SK-N-SH treated with all-trans-retinoic acid at 6 μM for 48 hours (cell line): ENCODE data around the gene BST1.
A peak's percentile ranks its signal among the peaks of the same experiment; 100 is the strongest.

Experiments
- ATAC-seq: fragments of 200-7000 bp; cut with Tn5 transposase; 3 replicates; pipeline ENCODE4 v1.9.1; 2020; ENCODE audit warnings: mild to moderate bottlenecking, moderate library complexity
- ARNTL ChIP-seq: fragments of 450-650 bp; formaldehyde crosslinking; IDR thresholded peaks from 2 replicates; pipeline ENCODE4 v1.5.0; 2020; ENCODE audit warnings: low read depth, mild to moderate bottlenecking, moderate library complexity, borderline replicate concordance
- BACH2 ChIP-seq: fragments of 250-450 bp; sonication (Bioruptor Pico); IDR thresholded peaks from 2 replicates; pipeline ENCODE4 v1.9.0; 2021; ENCODE audit warnings: mild to moderate bottlenecking, borderline replicate concordance
- CREB5 ChIP-seq: fragments of 250-450 bp; sonication (Bioruptor Pico); IDR thresholded peaks from 2 replicates; pipeline ENCODE4 v1.5.1; 2020; ENCODE audit warnings: low read depth, mild to moderate bottlenecking, moderate library complexity
- CSDC2 ChIP-seq: fragments of 250-450 bp; sonication (Bioruptor Pico); IDR thresholded peaks from 2 replicates; pipeline ENCODE4 v1.5.0; 2020; ENCODE audit warnings: mild to moderate bottlenecking, moderate library complexity
- ESRRG ChIP-seq: fragments of 250-450 bp; sonication (Bioruptor Pico); IDR thresholded peaks from 2 replicates; pipeline ENCODE4 v1.6.1; 2021; ENCODE audit warnings: mild to moderate bottlenecking
- GLIS3 ChIP-seq: fragments of 250-450 bp; sonication (Bioruptor Pico); IDR thresholded peaks from 2 replicates; pipeline ENCODE4 v1.5.0; 2020; ENCODE audit warnings: mild to moderate bottlenecking, moderate library complexity
- ISL1 ChIP-seq: fragments of 250-450 bp; sonication (Bioruptor Pico); IDR thresholded peaks from 2 replicates; pipeline ENCODE4 v2.1.2; 2022; ENCODE audit warnings: mild to moderate bottlenecking, moderate library complexity
- OSR1 ChIP-seq: fragments of 250-450 bp; sonication (Bioruptor Pico); IDR thresholded peaks from 2 replicates; pipeline ENCODE4 v1.8.0; 2022; ENCODE audit warnings: moderate library complexity, mild to moderate bottlenecking, inconsistent platforms
- POU6F1 ChIP-seq: fragments of 250-450 bp; sonication (Bioruptor Pico); IDR thresholded peaks from 2 replicates; pipeline ENCODE4 v1.8.0; 2021; ENCODE audit warnings: low read depth, mild to moderate bottlenecking, moderate library complexity, borderline replicate concordance
- RARB ChIP-seq: fragments of 250-450 bp; sonication (Bioruptor Pico); IDR thresholded peaks from 2 replicates; pipeline ENCODE4 v1.8.0; 2021; ENCODE audit warnings: mild to moderate bottlenecking, moderate library complexity
- SNAI2 ChIP-seq: fragments of 250-450 bp; sonication (Bioruptor Pico); IDR thresholded peaks from 2 replicates; pipeline ENCODE4 v1.5.0; 2020; ENCODE audit warnings: mild to moderate bottlenecking, moderate library complexity
- TCF4 ChIP-seq: fragments of 250-450 bp; sonication (Bioruptor Pico); IDR thresholded peaks from 2 replicates; pipeline ENCODE4 v1.8.0; 2021; ENCODE audit warnings: mild to moderate bottlenecking, moderate library complexity, borderline replicate concordance
- TOX ChIP-seq: fragments of 250-450 bp; sonication (Bioruptor Pico); IDR thresholded peaks from 2 replicates; pipeline ENCODE4 v1.8.0; 2021; ENCODE audit warnings: mild to moderate bottlenecking, moderate library complexity, borderline replicate concordance
- TSHZ2 ChIP-seq: fragments of 250-450 bp; sonication (Bioruptor Pico); IDR thresholded peaks from 2 replicates; pipeline ENCODE4 v1.5.0; 2020; ENCODE audit warnings: mild to moderate bottlenecking, moderate library complexity
- ZC3H10 ChIP-seq: fragments of 250-450 bp; sonication (Bioruptor Pico); IDR thresholded peaks from 2 replicates; pipeline ENCODE4 v1.5.1; 2021; ENCODE audit warnings: mild to moderate bottlenecking, moderate library complexity
- ZFP3 ChIP-seq: fragments of 250-450 bp; sonication (Bioruptor Pico); IDR thresholded peaks from 2 replicates; pipeline ENCODE4 v1.5.0; 2020; ENCODE audit warnings: mild to moderate bottlenecking, moderate library complexity
- ZFP30 ChIP-seq: fragments of 450-650 bp; formaldehyde crosslinking; IDR thresholded peaks from 2 replicates; pipeline ENCODE4 v1.5.0; 2022; ENCODE audit warnings: mild to moderate bottlenecking, moderate library complexity
- ZNF565 ChIP-seq: fragments of 450-650 bp; formaldehyde crosslinking; conservative IDR thresholded peaks from 2 replicates; pipeline ENCODE4 v1.5.0; 2020; ENCODE audit warnings: low read depth, mild to moderate bottlenecking, moderate library complexity
- ZNF70 ChIP-seq: fragments of 450-650 bp; formaldehyde crosslinking; IDR thresholded peaks from 2 replicates; pipeline ENCODE4 v1.5.0; 2020; ENCODE audit warnings: mild to moderate bottlenecking, moderate library complexity
- ZNF8 ChIP-seq: fragments of 450-650 bp; formaldehyde crosslinking; IDR thresholded peaks from 2 replicates; pipeline ENCODE4 v1.5.0; 2020; ENCODE audit warnings: mild to moderate bottlenecking, moderate library complexity
- TF ChIP-seq, protein P1 (sequence below): fragments of 250-450 bp; sonication (Bioruptor Pico); IDR thresholded peaks from 2 replicates; pipeline ENCODE4 v1.8.0; 2020; ENCODE audit warnings: mild to moderate bottlenecking, moderate library complexity, borderline replicate concordance

The BST1 gene

DNA sequence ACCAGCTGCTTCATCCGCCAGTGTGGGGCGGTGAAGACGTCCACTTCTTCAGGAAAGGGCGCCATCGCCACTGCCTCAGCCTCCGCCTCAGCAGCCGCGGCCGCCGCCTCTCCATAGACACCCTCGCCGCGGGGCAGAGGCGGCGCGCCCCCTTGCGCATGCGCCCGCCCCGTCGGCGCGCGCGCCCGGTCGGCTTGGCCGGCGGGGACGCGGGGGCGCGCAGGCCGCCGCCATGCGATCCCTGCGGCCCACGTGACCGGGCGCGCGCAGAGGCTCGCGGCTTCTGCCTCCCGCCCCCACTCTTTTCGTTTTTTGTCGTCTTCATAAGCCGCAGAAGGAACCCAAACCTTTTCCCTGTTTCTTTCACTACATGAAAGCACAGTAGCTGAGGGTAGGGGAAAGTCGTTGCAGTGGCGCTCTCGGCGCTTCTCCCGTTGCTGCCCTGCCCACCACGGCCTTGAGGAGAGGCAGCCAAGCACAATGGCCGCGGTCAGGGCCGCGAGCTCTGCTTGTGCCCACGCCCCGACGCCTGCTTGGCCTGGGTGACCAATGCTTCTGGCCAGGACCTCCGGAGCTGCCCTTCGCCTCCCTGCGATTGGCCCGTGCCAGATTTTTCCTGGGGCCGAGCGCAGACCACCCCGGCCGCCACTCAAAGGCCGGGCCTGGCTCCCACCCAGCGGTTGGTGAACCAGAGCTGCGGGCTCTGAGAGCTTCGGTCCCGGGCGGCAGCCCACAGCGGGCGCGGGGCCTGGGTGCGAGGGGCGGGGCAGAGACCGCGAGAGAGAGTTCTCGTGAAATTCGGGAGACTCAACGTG lies 47.4 kb upstream of the BST1 start, which contains the start of gene FBXL5:
Gene FBXL5 (minus strand): TSS at position 135 of the 815 bp plus-strand sequence. CDS start 70 bp downstream, at position 65.
- TF ChIP-seq RARB (CRISPR knock-in tag) (no peak), ARNTL (no peak), SNAI2 (CRISPR knock-in tag) (0 out of 2 replicates have a peak, but pooled peaks have one; percentile 66), CSDC2 (CRISPR knock-in tag) (peak; percentile 93), ZNF70 (CRISPR knock-in tag) (0 out of 2 replicates have a peak, but pooled peaks have one; percentile 26), ZNF8 (CRISPR knock-in tag) (peak; percentile 56; the same call in 1 of the 2 replicates), ZFP3 (CRISPR knock-in tag) (peak; percentile 74), ZFP30 (CRISPR knock-in tag) (peak; percentile 5; the same call in 1 of the 2 replicates), CREB5 (CRISPR knock-in tag) (no peak), ISL1 (CRISPR knock-in tag) (peak; percentile 7; the same call in 1 of the 2 replicates), TSHZ2 (peak; percentile 81), ZNF565 (CRISPR knock-in tag) (peak; percentile 75; the same call in 1 of the 2 replicates), ESRRG (CRISPR knock-in tag) (peak; percentile 58; the same call in 1 of the 2 replicates)
- TF ChIP-seq, all 23 proteins: peak for 10
- peak; percentile 55 for ATAC-seq

- ATAC-seq, result no peak
- TF ChIP-seq ZNF8 (CRISPR knock-in tag) (no peak), TCF4 (no peak), CSDC2 (CRISPR knock-in tag) (no peak), BACH2 (no peak), ZFP3 (CRISPR knock-in tag) (no peak), SNAI2 (CRISPR knock-in tag) (no peak), OSR1 (CRISPR knock-in tag) (no peak)
Observed at GRCh38 chr4:15656038-15656470, 46.8 kb upstream of the BST1 start.

GRCh38 chr4:15657366-15657765 lies 45.5 kb upstream of the BST1 start:
- no peak for ATAC-seq
- TF ChIP-seq RARB (CRISPR knock-in tag), result no peak
- no peak for TF ChIP-seq ZFP30 (CRISPR knock-in tag)
- TF ChIP-seq ZFP3 (CRISPR knock-in tag), result no peak
- 0 out of 2 replicates have a peak, but pooled peaks have one; percentile 29 for TF ChIP-seq ISL1 (CRISPR knock-in tag)

DNA sequence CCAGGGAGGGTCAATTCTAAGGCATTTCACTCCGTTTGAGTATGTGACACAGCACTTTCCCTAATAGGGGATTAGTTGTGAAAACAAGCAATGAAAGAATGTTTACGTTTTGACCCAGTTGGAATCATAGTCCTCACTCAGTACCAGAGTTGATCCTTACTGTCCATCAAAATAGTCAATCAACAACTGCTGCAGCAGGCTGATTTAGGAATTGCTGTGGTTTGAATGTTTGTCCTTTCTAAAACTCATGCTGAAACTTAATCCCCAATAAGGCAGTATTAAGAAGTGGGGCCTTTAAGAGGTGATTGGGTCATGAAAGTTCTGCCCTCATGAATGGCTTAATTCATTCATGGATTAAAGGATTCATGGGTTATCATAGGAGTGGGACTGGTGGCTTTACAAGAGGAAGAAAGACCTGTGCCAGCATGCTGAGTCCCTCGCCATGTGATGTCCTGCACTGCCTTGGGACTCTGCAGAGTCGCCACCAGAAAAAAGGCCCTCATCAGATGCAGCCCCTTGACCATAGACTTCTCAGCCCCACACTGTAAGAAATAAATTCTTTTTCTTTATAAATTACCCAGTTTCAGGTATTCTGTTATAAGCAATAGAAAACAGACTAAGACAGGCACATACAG lies 44.6 kb upstream of the BST1 start:
- TF ChIP-seq SNAI2 (CRISPR knock-in tag), result no peak
- no peak for TF ChIP-seq ESRRG (CRISPR knock-in tag)
- TF ChIP-seq TOX, result no peak
- no peak for TF ChIP-seq BACH2
- no peak for ATAC-seq

DNA sequence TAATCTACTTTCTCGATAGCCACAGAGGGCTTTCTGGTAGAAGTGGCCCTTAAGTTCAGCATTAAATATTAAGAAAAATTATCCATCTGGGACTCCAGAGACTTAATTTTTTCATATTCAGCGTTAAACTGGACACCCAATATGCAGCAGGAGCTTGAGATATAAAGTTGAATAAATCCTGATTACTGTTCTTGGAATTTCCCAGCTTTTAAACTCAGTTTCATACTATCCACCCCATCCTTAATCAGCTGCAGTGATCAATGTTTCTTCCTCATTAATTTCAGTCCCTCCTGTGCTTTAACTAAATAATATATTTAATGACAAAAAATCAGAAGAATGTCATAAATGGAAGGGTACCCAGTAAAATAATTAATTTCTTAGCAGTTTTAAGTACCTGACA lies 44.1 kb upstream of the BST1 start:
- ATAC-seq, result no peak
- no peak for TF ChIP-seq ZFP3 (CRISPR knock-in tag)
- no peak for TF ChIP-seq BACH2
- no peak for TF ChIP-seq SNAI2 (CRISPR knock-in tag)
- no peak for TF ChIP-seq ISL1 (CRISPR knock-in tag)
- TF ChIP-seq CSDC2 (CRISPR knock-in tag), result no peak
- no peak for TF ChIP-seq ZNF565 (CRISPR knock-in tag)
- no peak for TF ChIP-seq ESRRG (CRISPR knock-in tag)
- TF ChIP-seq ZC3H10, result no peak
- TF ChIP-seq TOX, result no peak
- TF ChIP-seq RARB (CRISPR knock-in tag), result no peak
- TF ChIP-seq GLIS3 (CRISPR knock-in tag), result no peak
- TF ChIP-seq CREB5 (CRISPR knock-in tag), result no peak
- no peak for TF ChIP-seq POU6F1
- TF ChIP-seq ARNTL, result no peak
- TF ChIP-seq, protein P1, sequence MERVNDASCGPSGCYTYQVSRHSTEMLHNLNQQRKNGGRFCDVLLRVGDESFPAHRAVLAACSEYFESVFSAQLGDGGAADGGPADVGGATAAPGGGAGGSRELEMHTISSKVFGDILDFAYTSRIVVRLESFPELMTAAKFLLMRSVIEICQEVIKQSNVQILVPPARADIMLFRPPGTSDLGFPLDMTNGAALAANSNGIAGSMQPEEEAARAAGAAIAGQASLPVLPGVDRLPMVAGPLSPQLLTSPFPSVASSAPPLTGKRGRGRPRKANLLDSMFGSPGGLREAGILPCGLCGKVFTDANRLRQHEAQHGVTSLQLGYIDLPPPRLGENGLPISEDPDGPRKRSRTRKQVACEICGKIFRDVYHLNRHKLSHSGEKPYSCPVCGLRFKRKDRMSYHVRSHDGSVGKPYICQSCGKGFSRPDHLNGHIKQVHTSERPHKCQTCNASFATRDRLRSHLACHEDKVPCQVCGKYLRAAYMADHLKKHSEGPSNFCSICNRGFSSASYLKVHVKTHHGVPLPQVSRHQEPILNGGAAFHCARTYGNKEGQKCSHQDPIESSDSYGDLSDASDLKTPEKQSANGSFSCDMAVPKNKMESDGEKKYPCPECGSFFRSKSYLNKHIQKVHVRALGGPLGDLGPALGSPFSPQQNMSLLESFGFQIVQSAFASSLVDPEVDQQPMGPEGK (CRISPR knock-in tag), result no peak
- TF ChIP-seq OSR1 (CRISPR knock-in tag), result no peak
